PC-3 (cell line): ENCODE measurements around the gene MAPK6. TPM values are rescaled to one million over a fixed set of nuclear protein-coding genes. Genes with fewer than 3 reads are reported as not detected.

Source experiments
- ATAC-seq: fragments of 200-7000 bp; cut with Tn5 transposase; 2 replicates; pipeline ENCODE4 v1.9.1; 2020; ENCODE audit warnings: mild to moderate bottlenecking, moderate library complexity
- BruUV-seq: library from RNA; stranded (reverse); fragments of 400-500 nt; replicated peaks from 2 replicates; lab custom pipeline; 2021; lab: Mats Ljungman, UMichigan
- CTCF ChIA-PET: fragments of 300-600 bp; sonication (Branson Sonifier 250); formaldehyde crosslinking; loops from one replicate; lab custom pipeline; 2022; ENCODE audit warnings: antibody characterized with exemption; lab: Charles Lee
- POLR2A ChIA-PET: fragments of 300-600 bp; sonication (Branson Sonifier 250); formaldehyde crosslinking; loops from one replicate; lab custom pipeline; 2022; ENCODE audit warnings: antibody characterized with exemption; ENCODE audit not compliant: unreplicated experiment; lab: Charles Lee
- DNase-seq: peaks from one replicate; pipeline ENCODE4 v3.0.0-alpha.2; 2015
- H2AFZ ChIP-seq: fragments of 300-600 bp; sonication (generic); 2 replicates; pipeline ENCODE4 v1.6.0; 2016; ENCODE audit warnings: antibody characterized with exemption, low read length
- H3F3A ChIP-seq: fragments of 300-600 bp; sonication (generic); one replicate; pipeline ENCODE4 v1.6.0; 2017; ENCODE audit warnings: antibody characterized with exemption, low read length, control low read depth, mild to moderate bottlenecking; ENCODE audit not compliant: unreplicated experiment
- H3K27ac ChIP-seq: fragments of 300-600 bp; sonication (generic); 2 replicates; pipeline ENCODE4 v1.5.1; 2016; ENCODE audit warnings: mild to moderate bottlenecking, low read length
- H3K27me3 ChIP-seq: fragments of 300-600 bp; sonication (generic); 2 replicates; pipeline ENCODE4 v1.6.1; 2016; ENCODE audit warnings: low read length, mixed read lengths
- H3K36me3 ChIP-seq: fragments of 300-600 bp; sonication (generic); 2 replicates; pipeline ENCODE4 v1.6.1; 2016; ENCODE audit warnings: low read depth, mixed run types, low read length, mixed read lengths
- H3K4me1 ChIP-seq: fragments of 300-600 bp; sonication (generic); 2 replicates; pipeline ENCODE4 v1.5.1; 2016; ENCODE audit warnings: low read length; ENCODE audit not compliant: insufficient read depth
- H3K4me2 ChIP-seq: fragments of 300-600 bp; sonication (generic); 2 replicates; pipeline ENCODE4 v1.6.0; 2016; ENCODE audit warnings: low read length
- H3K4me3 ChIP-seq: fragments of 300-600 bp; sonication (generic); 2 replicates; pipeline ENCODE4 v1.5.1; 2016; ENCODE audit warnings: mild to moderate bottlenecking, low read length, mixed read lengths
- H3K79me2 ChIP-seq: fragments of 300-600 bp; sonication (generic); 2 replicates; pipeline ENCODE4 v1.6.1; 2017; ENCODE audit warnings: low read length, mixed read lengths
- H3K9ac ChIP-seq: fragments of 300-600 bp; sonication (generic); 2 replicates; pipeline ENCODE4 v1.6.0; 2016; ENCODE audit warnings: mild to moderate bottlenecking, low read length
- H3K9me2 ChIP-seq: fragments of 300-600 bp; sonication (generic); replicated peaks from 2 replicates; pipeline ENCODE4 v1.6.1; 2016; ENCODE audit warnings: mixed run types, low read length, mixed read lengths
- H3K9me3 ChIP-seq: fragments of 300-600 bp; sonication (generic); 2 replicates; pipeline ENCODE4 v1.6.1; 2016; ENCODE audit warnings: low read length, mixed read lengths
- H4K20me1 ChIP-seq: fragments of 300-600 bp; sonication (generic); 2 replicates; pipeline ENCODE4 v1.6.1; 2016; ENCODE audit warnings: low read length, mixed read lengths
- CTCF ChIP-seq: fragments of 300-600 bp; sonication (generic); conservative IDR thresholded peaks from 2 replicates; pipeline ENCODE4 v1.5.1; 2017; ENCODE audit warnings: antibody characterized with exemption, low read depth, mild to moderate bottlenecking, low read length
- EZH2 ChIP-seq: fragments of 300-600 bp; sonication (generic); IDR thresholded peaks from one replicate; pipeline ENCODE4 v1.6.1; 2017; ENCODE audit warnings: antibody characterized with exemption, mild to moderate bottlenecking, low read length; ENCODE audit not compliant: unreplicated experiment
- EZH2phosphoT487 ChIP-seq: fragments of 300-600 bp; sonication (generic); IDR thresholded peaks from 2 replicates; pipeline ENCODE4 v1.6.1; 2018; ENCODE audit warnings: mild to moderate bottlenecking, antibody characterized with exemption, low read length, borderline replicate concordance
- intact Hi-C: fragments of 100-400 bp; cut with micrococcal nuclease; formaldehyde crosslinking; loops from 2 replicates; pipeline ENCODE4 v1.9.0; 2023
- total RNA-seq: library from RNA; depleted of rRNA; stranded (reverse); fragments of >200 nt; gene quantifications from 2 replicates; pipeline ENCODE4 v1.2.3, GENCODE V29; 2014

The MAPK6 gene
- total RNA-seq, 1 experiment from 2014 or later = 22.5 TPM

- H3K27ac ChIP-seq = no peak overlapping the region
- DNase-seq = peak; percentile 68
- intact Hi-C loops = loop anchor here (2.0 kb wide), 1 partner anchor 96 kb away; no protein-coding TSS in a partner anchor
- H3K4me1 ChIP-seq = peaks cover 22% of the 10 kb centered on the region
- no peak overlapping the region for H2AFZ ChIP-seq
- TF ChIP-seq EZH2phosphoT487 (no peak), CTCF (peak; percentile 85)
- H3K27me3 ChIP-seq = no peaks in the 10 kb centered on the region
- no peak overlapping the region for H3K4me2 ChIP-seq
- no peaks in the 10 kb centered on the region for H4K20me1 ChIP-seq
- no TSS peak for BruUV-seq
- no peaks in the 10 kb centered on the region for H3K36me3 ChIP-seq
- peak; percentile 60 for ATAC-seq
- H3K9me3 ChIP-seq = no peaks in the 10 kb centered on the region
- H3K9me2 ChIP-seq = no peaks in the 10 kb centered on the region
- H3K4me3 ChIP-seq = no peak overlapping the region
- H3F3A ChIP-seq = no peaks in the 10 kb centered on the region
- H3K9ac ChIP-seq = no peak overlapping the region
- POLR2A ChIA-PET = interaction anchor here (0.5 kb wide), 1 partner anchor 59 kb away, joined by 5 read pairs; no protein-coding TSS in a partner anchor
- no peaks in the 10 kb centered on the region for H3K79me2 ChIP-seq
- CTCF ChIA-PET = interaction anchor here (1.0 kb wide), 1 partner anchor 98 kb away, joined by 5 read pairs; no protein-coding TSS in a partner anchor
Measured at GRCh38 chr15:52078876-52079700, 60.1 kb downstream of the MAPK6 start.

GRCh38 chr15:52080031-52080430 lies 61.0 kb downstream of the MAPK6 start:
- Histone ChIP-seq H3K4me2 (0 out of 2 replicates have a peak overlapping the region, but pooled peaks have one; percentile 5), H3K27me3 (no peaks in the 10 kb centered on the region), H3K79me2 (no peaks in the 10 kb centered on the region), H4K20me1 (no peaks in the 10 kb centered on the region), H3K9ac (no peak overlapping the region), H3K4me1 (peaks cover 22% of the 10 kb centered on the region), H3K9me2 (no peaks in the 10 kb centered on the region), H3K36me3 (no peaks in the 10 kb centered on the region), H3K9me3 (no peaks in the 10 kb centered on the region), H3F3A (no peaks in the 10 kb centered on the region), H2AFZ (no peak overlapping the region), H3K27ac (peak overlapping the region; percentile 33; the same call in 1 of the 2 replicates), H3K4me3 (no peak overlapping the region)
- BruUV-seq = no TSS peak
- ChIA-PET POLR2A (interaction anchor here (0.6 to 0.7 kb wide), 3 partner anchors 30 to 716 kb away, joined by 3 to 5 read pairs (median 5); no protein-coding TSS in a partner anchor), CTCF (interaction anchor here (0.6 to 0.8 kb wide), 4 partner anchors 10 to 99 kb away, joined by 3 to 8 read pairs (median 6); no protein-coding TSS in a partner anchor)
- TF ChIP-seq EZH2phosphoT487 = no peak
- TF ChIP-seq CTCF = no peak
- no peak for TF ChIP-seq EZH2
- ATAC-seq = peak; percentile 57
- intact Hi-C loops = loop anchor here (2.0 kb wide), 1 partner anchor 61 kb away; no protein-coding TSS in a partner anchor
- peak; percentile 78 for DNase-seq
